HG03196 (cell line): ENCODE results near the gene C18orf63.

Experiments used
- ATAC-seq: cut with Tn5 transposase; IDR thresholded peaks from one replicate; pipeline ENCODE4 v1.9.1; 2021; ENCODE audit not compliant: unreplicated experiment

Gene C18orf63

DNA sequence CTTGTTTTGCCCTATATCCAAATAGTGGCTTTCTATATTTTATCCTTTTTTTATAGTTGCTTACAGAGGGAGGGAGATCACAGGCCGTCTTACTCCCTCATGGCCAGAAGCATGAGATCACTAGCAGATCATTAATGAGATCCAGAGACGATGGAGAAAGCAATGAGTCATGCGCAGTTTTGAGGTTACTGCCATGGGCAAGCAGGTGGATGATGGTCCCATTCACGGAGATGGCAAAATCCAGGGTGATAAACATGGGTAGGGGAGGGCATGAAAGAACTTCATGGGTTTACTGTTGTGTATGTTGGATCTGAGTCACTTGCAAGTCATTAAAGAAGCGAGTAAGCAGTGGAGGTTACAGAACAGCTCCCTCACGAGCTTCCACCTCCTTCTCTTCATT lies 60.4 kb downstream of the C18orf63 start:
- ATAC-seq: no peak

DNA sequence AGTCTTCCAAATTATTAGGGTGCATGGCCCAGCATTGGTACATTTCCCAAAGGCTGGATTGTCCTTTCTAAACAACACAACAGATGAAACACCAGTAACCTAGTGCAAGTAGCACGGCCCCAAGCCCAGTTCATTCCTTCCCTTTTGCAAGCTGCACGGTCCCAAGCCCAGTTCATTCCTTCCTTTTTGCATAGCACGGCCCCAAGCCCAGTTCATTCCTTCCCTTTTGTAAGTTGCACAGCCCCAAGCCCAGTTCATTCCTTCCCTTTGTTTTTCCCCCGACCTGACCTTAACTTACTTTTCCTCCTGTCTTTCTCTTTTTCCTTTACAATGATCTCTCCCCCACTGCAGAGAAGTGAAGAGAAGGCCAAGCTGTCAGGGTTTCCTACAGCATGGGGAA lies 60.9 kb downstream of the C18orf63 start:
- ATAC-seq: no peak

DNA sequence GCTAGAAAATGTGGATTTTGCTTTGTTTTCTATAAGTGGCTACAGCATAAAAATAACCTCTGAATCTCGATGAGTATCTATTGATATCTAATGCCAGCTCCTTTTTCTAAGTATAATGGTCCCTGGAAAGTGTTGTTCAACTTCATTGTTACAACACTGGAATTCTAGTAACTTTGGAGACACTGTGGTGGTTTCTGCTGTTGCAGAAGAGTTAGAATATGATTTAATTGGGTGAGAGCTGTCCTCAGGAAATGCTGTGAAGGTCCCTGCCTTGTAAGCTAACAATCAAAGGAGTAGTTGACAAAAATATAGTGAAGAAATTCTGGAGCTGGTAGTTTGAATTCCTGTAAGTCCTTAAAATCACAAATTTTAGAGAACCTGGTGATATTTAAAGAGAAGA lies 62.1 kb downstream of the C18orf63 start:
- ATAC-seq: no peak

DNA sequence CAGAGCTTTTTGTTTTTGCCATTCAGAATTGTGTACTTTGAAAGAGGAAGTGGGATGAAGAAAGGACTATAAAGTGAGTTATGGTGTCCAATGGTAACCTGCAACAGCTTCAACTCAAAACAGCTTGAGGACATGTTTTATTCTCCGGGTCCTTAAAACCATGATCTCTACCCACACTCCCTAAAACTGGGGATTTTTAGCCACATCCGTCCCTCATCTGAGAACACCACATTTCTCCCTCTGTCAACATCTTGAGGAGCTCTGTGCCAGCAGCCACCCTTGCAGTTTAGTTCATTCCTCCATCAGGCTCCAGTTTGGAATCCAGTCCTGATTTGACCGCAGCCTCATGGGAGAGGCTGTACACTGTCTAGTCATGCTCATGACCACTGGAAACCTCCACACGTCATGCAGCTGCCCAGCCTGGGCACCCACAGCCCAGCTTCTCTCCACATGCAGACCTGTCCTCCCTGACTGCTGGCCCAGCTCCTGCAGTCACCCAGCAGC lies 62.6 kb downstream of the C18orf63 start:
- ATAC-seq: no peak

DNA sequence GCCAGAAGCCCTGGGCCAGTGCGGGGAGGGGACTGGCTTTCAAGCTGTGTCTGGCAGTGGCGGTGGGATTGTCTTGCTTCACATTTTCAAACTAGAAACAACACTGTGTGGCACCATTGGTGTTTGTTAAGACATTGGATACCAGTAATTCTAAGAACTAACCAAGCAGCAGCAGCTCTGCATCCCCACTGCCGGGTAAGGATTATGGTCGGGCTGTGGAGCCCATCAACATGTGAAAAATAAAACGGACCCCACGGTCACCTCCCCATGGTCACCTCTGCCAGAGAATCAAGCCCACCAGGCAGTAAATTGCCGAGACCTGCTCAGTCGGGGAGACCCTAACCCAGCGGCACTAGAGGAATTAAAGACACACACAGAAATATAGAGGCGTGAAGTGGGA lies 65.3 kb downstream of the C18orf63 start:
- no peak for ATAC-seq

DNA sequence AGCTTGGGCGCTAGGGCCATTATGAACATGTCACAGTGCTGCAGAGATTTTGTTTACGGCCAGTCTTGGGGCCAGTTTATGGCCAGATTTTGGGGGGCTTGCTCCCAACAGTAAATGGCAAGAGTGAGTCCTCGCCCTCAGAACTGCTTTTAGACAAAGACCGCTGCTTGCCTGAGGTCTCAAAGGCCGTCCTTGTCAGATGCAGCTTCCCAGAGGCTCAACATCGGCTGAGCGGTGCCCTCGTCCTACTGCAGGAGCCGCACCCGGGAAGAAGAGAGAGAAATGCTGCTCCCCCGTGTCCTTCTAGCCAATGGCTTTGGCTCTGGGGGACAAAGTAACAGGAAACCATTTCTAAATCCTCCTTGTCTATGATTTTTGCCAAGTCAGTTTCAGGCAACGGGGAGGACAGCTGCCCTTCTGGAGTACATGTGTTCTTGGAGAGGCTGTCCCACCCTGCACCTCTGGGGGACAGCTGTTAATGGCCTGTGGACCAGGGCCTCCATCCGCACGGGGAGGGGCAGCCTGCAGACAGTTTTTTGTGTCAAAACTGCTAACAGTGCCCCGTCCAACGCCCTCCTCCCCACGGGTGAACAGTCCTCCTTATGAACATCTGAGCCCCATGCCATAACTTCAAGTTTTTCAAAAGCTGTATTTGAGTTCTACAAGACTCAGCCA lies 66.1 kb downstream of the C18orf63 start:
- ATAC-seq: no peak

DNA sequence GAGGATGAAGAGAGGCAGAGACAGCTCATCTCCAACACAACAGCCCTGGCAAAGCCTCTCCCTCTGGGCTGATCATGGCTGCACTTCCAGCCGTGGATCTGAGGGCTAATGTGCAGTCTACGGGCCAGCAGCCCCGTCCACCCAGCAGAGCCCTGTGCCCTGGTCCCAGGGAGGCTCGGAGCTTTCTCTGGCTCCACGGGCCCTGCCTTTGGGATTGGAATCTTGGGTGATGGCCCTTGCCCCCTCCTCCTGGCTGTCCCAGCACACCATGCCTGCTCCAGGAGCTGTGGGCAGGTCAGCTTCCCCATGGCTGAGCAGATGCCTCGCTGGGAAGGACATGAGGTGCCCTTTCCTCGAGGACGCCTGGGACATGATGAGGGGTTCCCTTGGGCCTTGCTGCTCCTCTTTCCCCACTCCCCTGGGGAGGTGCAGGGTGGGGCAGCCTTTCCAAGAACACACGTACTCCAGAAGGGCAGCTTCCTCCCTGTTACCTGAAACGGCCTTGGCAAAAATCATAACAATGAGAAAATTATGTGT lies 66.9 kb downstream of the C18orf63 start:
- no peak for ATAC-seq

DNA sequence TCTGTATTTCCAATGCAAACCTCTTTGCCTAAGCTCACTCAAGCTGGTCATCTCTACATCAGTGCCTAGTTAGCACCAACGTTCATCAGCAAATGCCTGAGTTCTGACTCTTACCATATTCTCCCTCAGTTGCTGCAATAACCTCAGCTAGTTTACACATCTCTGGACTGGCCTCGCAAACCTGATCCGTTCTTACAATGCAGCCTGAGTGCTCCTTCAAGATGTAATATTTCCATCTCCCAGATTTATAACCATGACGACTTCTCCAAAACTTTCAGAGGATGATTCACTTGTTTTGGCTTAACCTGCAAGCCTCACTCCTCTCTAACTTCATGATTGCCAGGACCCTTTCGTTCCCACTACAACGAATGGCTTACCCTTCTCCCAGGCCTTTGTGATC lies 71.7 kb downstream of the C18orf63 start:
- no peak for ATAC-seq

DNA sequence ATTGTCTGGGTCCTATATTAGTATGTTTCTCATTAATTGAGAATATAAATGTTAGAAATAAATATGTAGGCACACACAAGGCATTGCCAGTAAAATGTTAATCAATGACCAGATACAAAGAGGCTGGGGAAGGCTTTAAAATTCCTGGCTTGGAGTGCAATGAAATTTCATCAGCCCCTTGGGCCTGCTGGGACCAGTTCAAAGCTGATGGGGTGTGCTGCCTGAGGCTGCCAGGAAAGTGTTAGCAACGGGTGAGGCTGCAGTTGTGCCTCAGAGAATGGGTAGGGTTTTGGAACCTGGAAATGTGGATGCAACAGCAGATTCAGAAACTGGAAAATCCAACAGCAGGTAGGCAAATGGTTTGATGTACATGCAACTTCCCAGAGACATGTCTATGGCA lies 72.6 kb downstream of the C18orf63 start:
- ATAC-seq: no peak

DNA sequence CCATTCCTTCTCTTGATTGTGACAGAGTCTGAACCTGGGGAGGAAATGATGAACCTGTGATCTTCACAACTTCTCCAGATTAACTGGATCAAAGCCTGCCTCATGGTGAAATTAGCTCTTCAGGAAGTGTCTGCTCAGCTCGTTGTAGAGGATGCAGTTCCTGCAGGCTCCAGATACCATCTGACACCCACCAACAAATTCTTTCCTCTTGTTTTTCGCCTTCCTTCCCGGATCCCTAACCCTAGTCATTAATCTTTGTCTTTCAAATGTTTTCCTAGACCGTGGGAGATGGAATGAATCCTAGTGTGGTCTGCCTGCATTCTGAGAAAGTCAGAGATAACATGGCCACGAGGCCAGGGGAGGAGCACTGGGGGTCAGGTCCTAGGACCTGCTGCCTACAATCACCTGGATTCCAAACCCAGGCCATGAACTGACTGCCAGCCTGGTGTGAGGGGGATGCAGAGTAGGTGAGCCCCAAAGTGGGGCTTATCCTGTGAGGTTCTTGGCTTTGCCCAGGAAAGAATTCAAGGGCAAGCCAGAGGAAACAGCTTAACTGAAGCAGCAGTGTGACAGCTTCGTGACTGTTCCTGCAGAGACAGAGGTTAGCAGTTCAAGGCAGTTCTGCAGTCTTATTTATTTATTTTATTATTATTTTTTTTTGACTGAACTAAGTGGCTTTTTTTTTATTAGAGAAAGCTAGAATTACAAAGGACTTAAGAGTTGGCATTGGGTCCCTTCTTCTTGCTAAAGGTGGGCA lies 73.7 kb downstream of the C18orf63 start:
- no peak for ATAC-seq

DNA sequence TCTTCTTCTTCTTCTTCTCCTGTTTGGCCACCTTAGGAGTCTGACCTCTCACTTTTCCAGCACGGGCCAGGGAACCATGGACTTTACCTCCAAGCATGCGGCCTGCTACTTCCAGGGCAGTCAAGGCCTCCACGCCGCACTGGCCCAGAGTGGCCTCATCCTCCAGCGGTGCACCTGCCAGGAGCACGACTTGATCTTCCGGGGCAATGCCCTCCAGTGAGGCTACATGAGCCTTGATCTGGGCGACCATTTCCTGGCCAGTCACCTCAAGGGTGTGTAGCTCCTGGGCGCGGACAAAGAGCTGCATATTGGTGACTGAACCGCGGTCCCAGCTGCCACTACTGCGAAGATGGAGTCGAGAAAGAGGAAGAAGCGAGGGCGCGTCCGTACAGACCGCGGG lies 74.4 kb downstream of the C18orf63 start:
- no peak for ATAC-seq

DNA sequence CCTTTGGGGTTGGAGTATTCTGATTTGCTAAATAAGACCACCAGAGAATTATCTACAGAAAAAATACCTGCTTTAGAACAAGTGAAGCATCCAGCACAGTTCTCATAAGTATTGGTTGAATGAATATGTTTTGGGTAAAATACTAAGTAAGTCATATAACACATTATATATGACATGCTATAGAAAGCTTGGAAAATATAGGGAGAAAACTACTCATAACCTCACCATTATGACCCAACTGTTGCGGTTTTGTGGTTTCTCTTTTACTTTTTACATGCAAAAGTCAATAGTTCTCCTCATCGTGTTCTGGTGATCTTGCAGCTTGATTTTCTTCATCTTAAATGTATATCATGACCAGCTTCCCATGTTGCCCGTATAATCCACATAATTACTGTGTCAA lies 75.3 kb downstream of the C18orf63 start:
- no peak for ATAC-seq

DNA sequence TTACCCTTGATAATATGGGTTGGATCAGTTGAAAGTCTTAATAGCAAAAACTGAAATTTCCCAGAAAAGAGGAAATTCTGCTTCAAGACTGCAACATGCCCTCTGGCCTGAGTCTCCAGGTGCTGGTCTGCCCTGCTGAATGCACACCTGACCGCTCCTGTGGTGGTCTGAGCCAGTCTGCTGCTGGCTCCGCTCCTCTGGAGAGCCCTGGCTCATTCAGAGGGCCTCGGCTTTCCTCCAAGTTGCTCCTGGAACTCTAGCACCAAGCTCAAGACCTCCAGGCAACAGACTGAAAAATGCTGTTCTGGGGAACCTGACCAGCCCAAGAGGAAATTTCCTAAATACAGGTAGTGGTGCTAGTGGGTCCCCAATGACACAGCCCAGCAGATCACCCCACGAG lies 76.7 kb downstream of the C18orf63 start:
- no peak for ATAC-seq

DNA sequence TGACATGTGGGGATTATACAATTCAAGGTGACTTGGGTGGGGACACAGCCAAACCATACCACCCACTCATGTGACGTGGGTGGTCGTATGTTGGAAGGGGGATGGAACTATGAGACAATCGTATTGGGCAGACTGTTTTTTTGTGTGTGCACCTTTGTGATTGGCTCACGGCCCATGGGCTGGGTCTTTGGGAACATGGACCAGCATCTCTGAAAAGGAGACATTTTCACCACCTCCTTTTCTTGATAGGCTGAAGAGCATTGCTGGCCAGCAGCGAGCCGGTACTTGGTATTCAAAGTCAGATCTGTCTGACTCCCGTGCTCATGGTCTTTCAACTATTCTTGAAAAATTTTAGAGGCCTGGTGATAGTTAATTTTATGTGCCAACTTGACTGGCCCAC lies 79.4 kb downstream of the C18orf63 start:
- ATAC-seq: no peak

DNA sequence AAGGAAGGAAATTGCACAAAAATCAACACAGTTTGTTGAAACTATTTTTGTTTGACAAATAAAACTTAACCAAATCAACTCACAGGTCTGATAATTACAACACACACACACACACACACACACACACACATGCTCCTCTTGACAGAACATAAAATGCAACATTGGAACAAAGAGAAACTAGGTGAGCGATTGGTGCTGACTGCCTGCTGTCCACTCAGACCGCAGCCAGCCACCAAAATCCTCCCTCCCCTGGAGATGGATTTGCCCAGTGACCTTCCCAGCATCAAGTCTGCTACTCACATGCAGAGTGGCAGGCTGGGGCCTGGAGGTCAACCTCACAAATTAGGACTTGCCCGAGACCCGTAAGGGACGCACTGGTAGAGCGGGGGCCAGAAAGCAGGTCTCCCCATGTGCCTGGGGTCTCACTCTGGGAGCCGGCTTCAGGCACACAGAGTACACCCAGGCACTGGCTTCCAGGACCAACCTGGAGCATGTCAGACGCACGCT lies 80.1 kb downstream of the C18orf63 start:
- ATAC-seq: no peak

DNA sequence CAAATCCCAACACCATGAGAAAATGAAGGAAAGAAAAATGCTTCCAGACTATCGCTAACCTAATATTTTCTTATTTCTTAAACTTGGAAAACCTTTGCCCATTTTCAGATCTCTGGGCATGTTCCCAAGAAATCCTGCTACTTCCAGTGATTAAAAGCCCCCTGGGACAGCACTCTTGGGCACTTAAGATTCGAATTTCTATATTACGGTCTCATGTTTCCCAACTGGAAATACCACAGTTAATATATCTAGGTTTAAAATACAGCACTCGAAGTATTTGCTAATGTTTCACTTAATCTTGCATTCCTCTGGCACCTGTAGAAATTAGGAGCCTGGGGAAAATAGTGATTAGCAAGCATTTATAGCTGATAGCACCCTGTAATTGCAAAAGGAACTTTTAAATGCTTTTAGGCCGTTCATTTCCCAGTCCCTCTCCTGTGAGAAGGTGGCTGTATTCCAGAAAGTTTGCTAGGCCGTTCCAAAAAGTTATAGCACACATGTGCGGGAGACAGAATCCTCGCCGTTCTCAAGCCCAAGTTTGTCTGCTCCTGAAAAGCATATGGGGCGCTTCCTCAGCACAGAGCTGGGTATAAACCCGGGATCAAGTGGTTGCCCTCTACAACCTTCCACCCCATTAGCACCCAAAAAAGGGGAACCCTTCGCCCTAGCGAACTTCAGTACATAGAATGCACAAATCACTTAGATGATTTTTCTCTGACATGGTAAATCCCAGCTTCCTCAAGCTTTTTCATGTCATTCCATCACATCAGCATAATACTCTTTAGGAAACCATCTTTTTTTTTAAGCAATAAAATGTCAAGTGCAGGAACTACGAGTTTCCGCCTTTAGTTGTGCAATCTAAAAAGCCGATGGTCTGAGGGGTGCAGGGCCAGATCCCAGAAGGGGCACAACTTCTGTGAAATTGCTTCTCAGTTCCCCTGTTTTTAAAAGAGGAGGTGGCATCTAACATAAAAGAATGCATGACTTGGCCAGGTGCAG lies 80.8 kb downstream of the C18orf63 start:
- ATAC-seq: no peak

DNA sequence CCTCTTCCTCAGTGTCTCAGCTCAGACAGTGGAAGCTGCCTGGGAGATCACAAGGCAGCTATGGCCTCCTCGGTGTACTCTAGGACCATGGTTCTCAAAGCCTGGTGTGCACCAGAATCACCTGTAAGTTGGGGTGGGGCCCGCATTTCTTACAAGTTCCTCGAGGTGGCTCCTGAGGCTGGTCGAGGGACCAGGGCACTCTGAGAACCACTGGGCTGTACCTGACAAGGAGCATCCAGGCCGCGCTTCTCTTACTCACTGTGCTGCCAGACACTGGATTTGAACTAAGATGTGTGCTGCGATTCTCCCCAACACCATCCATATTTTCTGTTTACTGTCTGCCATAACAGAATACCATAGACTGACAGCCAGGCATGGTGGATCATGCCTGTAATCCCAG lies 81.9 kb downstream of the C18orf63 start:
- ATAC-seq: no peak

DNA sequence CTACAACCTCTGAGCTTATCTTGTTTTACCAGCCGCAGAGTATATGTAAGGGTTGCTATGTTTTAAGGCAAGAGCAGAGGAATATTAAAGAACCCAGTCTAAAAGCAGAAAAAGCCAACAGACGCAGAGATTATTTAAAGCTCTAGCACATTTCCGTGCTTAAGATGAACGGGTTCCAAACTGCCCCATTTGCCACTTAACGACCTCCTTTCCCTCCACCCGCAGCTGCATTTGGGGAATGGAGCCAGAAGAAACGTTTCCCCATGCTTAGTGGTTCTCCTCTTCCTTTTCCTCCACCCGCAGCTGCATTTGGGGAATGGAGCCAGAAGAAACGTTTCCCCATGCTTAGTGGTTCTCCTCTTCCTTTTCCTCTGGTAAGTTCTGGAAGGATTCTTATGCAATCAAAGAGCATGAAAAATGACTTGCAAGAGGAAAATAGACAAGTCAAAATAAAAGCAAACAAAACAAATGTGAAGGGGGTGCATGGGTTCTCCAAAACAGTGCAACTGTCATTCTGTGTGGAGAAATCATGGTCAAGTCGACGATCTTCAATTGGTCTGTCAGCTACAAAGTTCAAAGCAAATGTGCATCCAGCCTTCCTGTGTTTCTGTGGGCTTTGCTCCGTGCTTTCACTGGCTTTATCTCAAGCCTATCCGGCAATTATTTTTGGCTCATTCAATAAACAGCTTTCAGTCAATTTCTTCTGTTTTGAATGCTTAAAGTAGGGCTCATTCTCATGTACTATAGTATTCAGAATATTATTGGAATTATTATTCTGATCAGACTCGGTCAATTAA lies 83.7 kb downstream of the C18orf63 start:
- no peak for ATAC-seq

DNA sequence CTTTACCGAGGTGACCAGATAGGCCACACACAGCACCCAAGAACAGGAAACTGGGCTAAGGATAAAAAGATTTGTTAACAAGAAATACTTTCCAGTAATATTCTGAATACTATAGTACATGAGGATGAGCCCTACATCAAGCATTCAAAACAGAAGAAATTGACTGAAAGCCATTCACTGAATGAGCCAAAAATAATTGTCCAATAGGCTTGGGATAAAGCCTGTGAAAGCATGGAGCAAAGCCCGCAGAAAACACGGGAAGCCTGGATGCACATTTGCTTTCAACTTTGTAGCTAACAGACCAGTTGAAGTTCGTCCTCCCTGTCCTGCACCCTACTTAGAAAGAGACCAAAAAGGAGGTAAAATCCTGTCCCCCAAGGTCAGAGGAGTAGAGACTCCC lies 85.2 kb downstream of the C18orf63 start:
- no peak for ATAC-seq

DNA sequence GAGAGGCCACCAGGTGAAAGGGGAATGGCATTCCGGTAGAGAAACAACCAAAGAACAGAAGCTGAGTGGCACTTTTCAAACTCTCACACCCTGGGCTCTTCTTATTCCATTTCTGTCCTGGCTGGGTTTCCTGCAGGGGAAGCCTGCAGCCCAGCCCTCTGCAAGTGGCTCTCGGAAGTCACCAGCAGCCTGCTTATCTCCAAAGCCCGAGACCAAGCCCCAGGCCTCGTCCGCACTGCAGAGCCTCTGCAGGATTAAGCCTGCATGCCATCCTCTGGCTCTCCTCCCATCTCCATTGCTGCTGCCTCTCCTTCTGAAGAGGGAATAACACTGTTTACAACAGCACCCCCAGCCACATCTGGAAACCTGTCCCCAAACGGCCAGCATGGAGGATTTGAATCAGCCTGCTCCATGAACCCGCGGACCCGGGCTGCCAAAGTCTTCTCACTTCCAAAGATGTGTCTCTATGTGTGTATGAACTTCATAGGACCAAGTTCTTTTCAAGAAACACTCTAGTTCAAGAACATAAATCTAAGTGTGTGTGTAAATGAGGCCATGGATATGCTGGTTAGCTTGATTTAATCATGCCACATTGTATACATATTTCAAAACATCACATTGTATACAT lies 87.3 kb downstream of the C18orf63 start:
- no peak for ATAC-seq
